Measurements from ENCODE around the gene SEMA3C. TPM values are rescaled to one million over a fixed set of nuclear protein-coding genes. Genes with fewer than 3 reads are reported as not detected.
A peak's percentile ranks its signal among the peaks of the same experiment; 100 is the strongest.

SEMA3C gene
- total and polyA plus RNA-seq, 2 donors (not counting 1 experiment from before 2014, with no cell fraction given): 310 to 322 TPM

- Histone ChIP-seq H3K4me1 (ENCODE audit: control insufficient read depth, extremely low read depth, insufficient read depth, low read length) (peaks cover 15% of the 10 kb centered on the region), H3K79me2 (ENCODE audit: control insufficient read depth, insufficient read depth, low read length) (peaks cover 49% of the 10 kb centered on the region), H3K4me2 (ENCODE audit: extremely low read depth, insufficient read depth, low read length) (no peak overlapping the region), H4K20me1 (ENCODE audit: control insufficient read depth, extremely low read depth, insufficient read depth, low read length) (no peaks in the 10 kb centered on the region), H3K36me3 (ENCODE audit: control insufficient read depth, insufficient read depth, low read length) (peaks cover 1% of the 10 kb centered on the region), H3K4me3 (replicated peaks in 1 of 4; ENCODE audit: control extremely low read depth in 1 of 4, insufficient read depth in 1 of 4, low read depth in 3 of 4, low read length in 4 of 4) (no peak overlapping the region), H3K27ac (ENCODE audit: insufficient read depth, low read length) (no peak overlapping the region), H3K9ac (ENCODE audit: insufficient read depth, low read length) (no peak overlapping the region), H3K27me3 (ENCODE audit: control insufficient read depth, insufficient read depth, low read length) (no peaks in the 10 kb centered on the region), H2AFZ (ENCODE audit: low read length) (no peak overlapping the region), H3K9me3 (ENCODE audit: control insufficient read depth, insufficient read depth, low read depth, low read length) (no peaks in the 10 kb centered on the region)
- no peak for DNase-seq (ENCODE audit: low read depth in 2 of 2)
- no peak for TF ChIP-seq CTCF (conservative IDR thresholded peaks at IDR 0.05 in 1 of 2, IDR thresholded peaks at IDR 0.05 in 1 of 2; ENCODE audit: low read depth in 1 of 2, low read length in 2 of 2)
- no peak for TF ChIP-seq EZH2 (IDR thresholded peaks at IDR 0.05; ENCODE audit: low read length, missing control alignments)
Observed at GRCh38 chr7:80889525-80889924, 29.3 kb downstream of the SEMA3C start.

- H3K36me3 ChIP-seq (ENCODE audit: control insufficient read depth, insufficient read depth, low read length): peaks cover 1% of the 10 kb centered on the region
- H3K4me3 ChIP-seq (replicated peaks in 1 of 4; ENCODE audit: control extremely low read depth in 1 of 4, insufficient read depth in 1 of 4, low read depth in 3 of 4, low read length in 4 of 4): no peak overlapping the region
- H4K20me1 ChIP-seq (ENCODE audit: control insufficient read depth, extremely low read depth, insufficient read depth, low read length): no peaks in the 10 kb centered on the region
- H3K9ac ChIP-seq (ENCODE audit: insufficient read depth, low read length): no peak overlapping the region
- H3K79me2 ChIP-seq (ENCODE audit: control insufficient read depth, insufficient read depth, low read length): peaks cover 34% of the 10 kb centered on the region
- H2AFZ ChIP-seq (ENCODE audit: low read length): no peak overlapping the region
- H3K27me3 ChIP-seq (ENCODE audit: control insufficient read depth, insufficient read depth, low read length): no peaks in the 10 kb centered on the region
- peaks cover 19% of the 10 kb centered on the region for H3K4me1 ChIP-seq (ENCODE audit: control insufficient read depth, extremely low read depth, insufficient read depth, low read length)
- peak overlapping the region; percentile 11 for H3K4me2 ChIP-seq (ENCODE audit: extremely low read depth, insufficient read depth, low read length)
- H3K9me3 ChIP-seq (ENCODE audit: control insufficient read depth, insufficient read depth, low read depth, low read length): no peaks in the 10 kb centered on the region
- no peak for DNase-seq (ENCODE audit: low read depth in 2 of 2)
- H3K27ac ChIP-seq (ENCODE audit: insufficient read depth, low read length): no peak overlapping the region
- no peak for TF ChIP-seq CTCF (conservative IDR thresholded peaks at IDR 0.05 in 1 of 2, IDR thresholded peaks at IDR 0.05 in 1 of 2; ENCODE audit: low read depth in 1 of 2, low read length in 2 of 2)
- no peak for TF ChIP-seq EZH2 (IDR thresholded peaks at IDR 0.05; ENCODE audit: low read length, missing control alignments)
Observed at GRCh38 chr7:80885757-80886156, 33.1 kb downstream of the SEMA3C start.

- Histone ChIP-seq H3K36me3 (ENCODE audit: control insufficient read depth, insufficient read depth, low read length) (peaks cover 1% of the 10 kb centered on the region), H3K9ac (ENCODE audit: insufficient read depth, low read length) (no peak overlapping the region), H4K20me1 (ENCODE audit: control insufficient read depth, extremely low read depth, insufficient read depth, low read length) (no peaks in the 10 kb centered on the region), H3K4me2 (ENCODE audit: extremely low read depth, insufficient read depth, low read length) (no peak overlapping the region), H3K4me1 (ENCODE audit: control insufficient read depth, extremely low read depth, insufficient read depth, low read length) (peaks cover 23% of the 10 kb centered on the region), H2AFZ (ENCODE audit: low read length) (no peak overlapping the region), H3K9me3 (ENCODE audit: control insufficient read depth, insufficient read depth, low read depth, low read length) (no peaks in the 10 kb centered on the region), H3K4me3 (replicated peaks in 1 of 4; ENCODE audit: control extremely low read depth in 1 of 4, insufficient read depth in 1 of 4, low read depth in 3 of 4, low read length in 4 of 4) (no peak overlapping the region), H3K79me2 (ENCODE audit: control insufficient read depth, insufficient read depth, low read length) (peaks cover 35% of the 10 kb centered on the region), H3K27ac (ENCODE audit: insufficient read depth, low read length) (peak overlapping the region; percentile 42), H3K27me3 (ENCODE audit: control insufficient read depth, insufficient read depth, low read length) (no peaks in the 10 kb centered on the region)
- no peak for TF ChIP-seq CTCF (conservative IDR thresholded peaks at IDR 0.05 in 1 of 2, IDR thresholded peaks at IDR 0.05 in 1 of 2; ENCODE audit: low read depth in 1 of 2, low read length in 2 of 2)
- no peak for TF ChIP-seq EZH2 (IDR thresholded peaks at IDR 0.05; ENCODE audit: low read length, missing control alignments)
- DNase-seq (ENCODE audit: low read depth in 2 of 2): peak in 1 of 2 donors; percentile 38
Observed at GRCh38 chr7:80884511-80885195, 34.2 kb downstream of the SEMA3C start.
